Liver (tissue), 3 donors: ENCODE results near the gene MORN4.

ENCODE experiments used
- CTCF ChIP-seq: fragments of 150-350 bp; IDR thresholded peaks from 2 replicates; pipeline ENCODE4 v1.5.1; 2017; ENCODE audit warnings: improper control_type of control experiment, low read depth, low read length; ENCODE audit not compliant: missing input control
- EGR1 ChIP-seq, 2 donors: IDR thresholded peaks; 2 replicates each; pipeline ENCODE4 v1.6.1; 2016 to 2018; ENCODE audit warnings: antibody characterized with exemption in 2 of 2, low read depth in 2 of 2
- GABPA ChIP-seq, 2 donors: IDR thresholded peaks in 1 of 2; conservative IDR thresholded peaks in 1 of 2; 2 replicates each; pipeline ENCODE4 v1.6.1; 2016; ENCODE audit warnings: antibody characterized with exemption in 2 of 2, mild to moderate bottlenecking in 1 of 2, moderate library complexity in 1 of 2
- JUND ChIP-seq, 2 donors: IDR thresholded peaks; 2 replicates each; pipeline ENCODE4 v1.6.1; 2016; ENCODE audit warnings: antibody characterized with exemption in 2 of 2
- MAX ChIP-seq: IDR thresholded peaks from 2 replicates; pipeline ENCODE4 v1.6.1; 2016; ENCODE audit warnings: antibody characterized with exemption
- NR2F2 ChIP-seq: IDR thresholded peaks from 2 replicates; pipeline ENCODE4 v1.6.1; 2016; ENCODE audit warnings: antibody characterized with exemption
- RAD21 ChIP-seq, 2 donors: IDR thresholded peaks; 2 replicates each; pipeline ENCODE4 v1.6.1; 2016; ENCODE audit warnings: antibody characterized with exemption in 2 of 2, mild to moderate bottlenecking in 2 of 2
- REST ChIP-seq: IDR thresholded peaks from 2 replicates; pipeline ENCODE4 v1.6.1; 2016; ENCODE audit warnings: antibody characterized with exemption, mild to moderate bottlenecking
- SP1 ChIP-seq: IDR thresholded peaks from 2 replicates; pipeline ENCODE4 v1.6.1; 2018; ENCODE audit warnings: antibody characterized with exemption, mild to moderate bottlenecking
- TAF1 ChIP-seq: conservative IDR thresholded peaks from 2 replicates; pipeline ENCODE4 v1.6.1; 2016; ENCODE audit warnings: antibody characterized with exemption, mild to moderate bottlenecking
- YY1 ChIP-seq: IDR thresholded peaks from 2 replicates; pipeline ENCODE4 v1.6.1; 2016; ENCODE audit warnings: antibody characterized with exemption, mild to moderate bottlenecking
- ZBTB33 ChIP-seq: IDR thresholded peaks from 2 replicates; pipeline ENCODE4 v1.6.1; 2016; ENCODE audit warnings: antibody characterized with exemption
- donor health status: healthy.
- donor health status: healthy.

- no peak for TF ChIP-seq CTCF
- no peak for TF ChIP-seq ZBTB33
- TF ChIP-seq REST: no peak
- TF ChIP-seq YY1: no peak
- TF ChIP-seq MAX: no peak
- TF ChIP-seq TAF1: no peak
- no peak for TF ChIP-seq GABPA (IDR thresholded peaks at IDR 0.05 in 1 of 2, conservative IDR thresholded peaks at IDR 0.05 in 1 of 2)
- TF ChIP-seq RAD21 (IDR thresholded peaks at IDR 0.05): no peak
- TF ChIP-seq JUND (IDR thresholded peaks at IDR 0.05): no peak
- TF ChIP-seq NR2F2: no peak
- no peak for TF ChIP-seq SP1
- TF ChIP-seq EGR1 (IDR thresholded peaks at IDR 0.05; ENCODE audit: low read depth in 2 of 2): no peak
Observed at GRCh38 chr10:97675222-97675621, 41.9 kb upstream of the MORN4 start.
